WI38 (cell line): ENCODE results near the gene HOXC9.

ENCODE experiments used
- H3K4me3 ChIP-seq: 2 replicates; pipeline ENCODE4 v1.5.1; 2011; ENCODE audit warnings: low read depth, mild to moderate bottlenecking, control low read depth, low read length
- CTCF ChIP-seq: IDR thresholded peaks from 2 replicates; pipeline ENCODE4 v1.5.1; 2012; ENCODE audit warnings: low read depth, mild to moderate bottlenecking, control low read depth, low read length

The HOXC9 gene

DNA sequence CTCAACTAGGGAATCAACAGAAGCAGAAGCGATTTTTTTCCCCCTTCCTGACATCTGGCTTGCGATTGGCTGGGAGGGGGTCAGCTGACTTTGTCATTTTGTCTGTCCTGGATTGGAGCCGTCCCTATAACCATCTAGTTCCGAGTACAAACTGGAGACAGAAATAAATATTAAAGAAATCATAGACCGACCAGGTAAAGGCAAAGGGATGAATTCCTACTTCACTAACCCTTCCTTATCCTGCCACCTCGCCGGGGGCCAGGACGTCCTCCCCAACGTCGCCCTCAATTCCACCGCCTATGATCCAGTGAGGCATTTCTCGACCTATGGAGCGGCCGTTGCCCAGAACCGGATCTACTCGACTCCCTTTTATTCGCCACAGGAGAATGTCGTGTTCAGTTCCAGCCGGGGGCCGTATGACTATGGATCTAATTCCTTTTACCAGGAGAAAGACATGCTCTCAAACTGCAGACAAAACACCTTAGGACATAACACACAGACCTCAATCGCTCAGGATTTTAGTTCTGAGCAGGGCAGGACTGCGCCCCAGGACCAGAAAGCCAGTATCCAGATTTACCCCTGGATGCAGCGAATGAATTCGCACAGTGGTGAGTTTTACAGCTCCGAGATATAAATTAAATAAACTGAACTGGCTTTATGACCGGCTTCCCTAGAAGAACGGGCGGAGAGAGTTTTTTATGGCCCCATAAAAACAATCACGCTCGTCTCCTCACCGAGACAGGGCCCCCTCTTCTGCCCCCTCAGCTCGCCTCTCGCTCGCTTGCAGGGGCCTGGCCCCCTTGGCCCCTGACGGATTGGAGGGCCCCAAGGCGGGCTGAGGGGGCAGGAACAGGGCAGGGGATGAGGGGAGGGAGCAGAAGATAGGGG, 28.6 kb downstream of the HOXC9 start, which contains the start of gene HOXC6:
Gene HOXC6, plus strand, starts transcription at position 127 of the 888 bp plus-strand sequence. Its CDS starts 82 bp downstream, at position 209.
- TF ChIP-seq CTCF: no peak
- H3K4me3 ChIP-seq: no peak within 1 kb of the TSS

GRCh38 chr12:54029529-54030441, 29.8 kb downstream of the HOXC9 start:
- no peak for TF ChIP-seq CTCF
- no peak overlapping the region for H3K4me3 ChIP-seq

- no peak overlapping the region for H3K4me3 ChIP-seq
- no peak for TF ChIP-seq CTCF
Observed at GRCh38 chr12:54030442-54030801, 30.5 kb downstream of the HOXC9 start.

- H3K4me3 ChIP-seq: no peak overlapping the region
- no peak for TF ChIP-seq CTCF
Observed at GRCh38 chr12:54030889-54031471, 31.0 kb downstream of the HOXC9 start.

DNA sequence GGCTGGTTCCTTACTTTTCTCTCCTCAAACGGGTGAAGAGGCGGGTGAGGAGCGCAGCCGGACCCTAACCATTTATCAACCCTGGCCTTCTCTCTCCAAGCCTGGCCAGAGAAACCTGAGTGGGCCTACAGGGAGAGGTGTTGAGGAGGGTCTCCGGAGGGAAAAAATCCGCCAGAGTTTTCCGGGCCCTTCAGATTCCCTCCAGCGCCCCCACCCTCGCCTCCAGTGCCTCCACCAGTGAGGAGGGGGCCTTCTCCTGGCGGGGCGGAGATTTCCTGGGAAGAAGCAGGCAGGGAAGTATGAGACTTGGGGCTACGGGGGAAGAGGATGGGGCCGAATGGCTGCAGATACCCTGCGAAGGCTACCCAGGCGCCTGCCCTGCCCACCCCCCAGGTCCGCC, 31.5 kb downstream of the HOXC9 start:
- H3K4me3 ChIP-seq: no peak overlapping the region
- TF ChIP-seq CTCF: no peak

GRCh38 chr12:54032086-54032619, 32.2 kb downstream of the HOXC9 start:
- no peak overlapping the region for H3K4me3 ChIP-seq
- no peak for TF ChIP-seq CTCF
